IPS-NIHi7 (cell line): ENCODE results near the gene EPHB3.

Experiments used
- DNase-seq: peaks from one replicate; pipeline ENCODE4 v3.0.0; 2012; ENCODE audit warnings: mixed read lengths; ENCODE audit errors: extremely low spot score

The EPHB3 gene

DNA sequence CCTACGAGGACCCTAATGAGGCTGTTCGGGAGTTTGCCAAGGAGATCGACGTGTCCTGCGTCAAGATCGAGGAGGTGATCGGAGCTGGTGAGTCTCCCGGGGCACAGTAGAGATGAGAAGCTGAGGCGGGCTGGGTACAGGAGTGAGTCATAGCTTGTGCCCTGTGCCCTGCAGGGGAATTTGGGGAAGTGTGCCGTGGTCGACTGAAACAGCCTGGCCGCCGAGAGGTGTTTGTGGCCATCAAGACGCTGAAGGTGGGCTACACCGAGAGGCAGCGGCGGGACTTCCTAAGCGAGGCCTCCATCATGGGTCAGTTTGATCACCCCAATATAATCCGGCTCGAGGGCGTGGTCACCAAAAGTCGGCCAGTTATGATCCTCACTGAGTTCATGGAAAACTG lies 17.9 kb downstream of the EPHB3 start:
- DNase-seq: no peak

DNA sequence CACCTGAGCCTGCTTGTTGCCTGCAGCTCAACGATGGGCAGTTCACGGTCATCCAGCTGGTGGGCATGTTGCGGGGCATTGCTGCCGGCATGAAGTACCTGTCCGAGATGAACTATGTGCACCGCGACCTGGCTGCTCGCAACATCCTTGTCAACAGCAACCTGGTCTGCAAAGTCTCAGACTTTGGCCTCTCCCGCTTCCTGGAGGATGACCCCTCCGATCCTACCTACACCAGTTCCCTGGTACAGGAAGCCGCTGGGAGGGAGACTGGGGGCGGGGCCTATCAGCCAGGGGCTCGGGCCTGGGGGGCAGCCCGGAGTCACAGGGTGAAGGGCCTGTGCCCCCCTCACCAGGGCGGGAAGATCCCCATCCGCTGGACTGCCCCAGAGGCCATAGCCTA lies 18.8 kb downstream of the EPHB3 start:
- no peak for DNase-seq

DNA sequence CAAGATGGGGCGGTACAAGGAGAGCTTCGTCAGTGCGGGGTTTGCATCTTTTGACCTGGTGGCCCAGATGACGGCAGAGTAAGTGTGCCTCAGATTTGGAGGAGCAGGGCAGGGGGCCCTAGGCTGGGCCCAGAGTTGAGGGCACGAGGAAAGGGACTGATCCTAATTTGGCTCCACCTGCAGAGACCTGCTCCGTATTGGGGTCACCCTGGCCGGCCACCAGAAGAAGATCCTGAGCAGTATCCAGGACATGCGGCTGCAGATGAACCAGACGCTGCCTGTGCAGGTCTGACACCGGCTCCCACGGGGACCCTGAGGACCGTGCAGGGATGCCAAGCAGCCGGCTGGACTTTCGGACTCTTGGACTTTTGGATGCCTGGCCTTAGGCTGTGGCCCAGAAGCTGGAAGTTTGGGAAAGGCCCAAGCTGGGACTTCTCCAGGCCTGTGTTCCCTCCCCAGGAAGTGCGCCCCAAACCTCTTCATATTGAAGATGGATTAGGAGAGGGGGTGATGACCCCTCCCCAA lies 19.8 kb downstream of the EPHB3 start:
- DNase-seq: no peak

DNA sequence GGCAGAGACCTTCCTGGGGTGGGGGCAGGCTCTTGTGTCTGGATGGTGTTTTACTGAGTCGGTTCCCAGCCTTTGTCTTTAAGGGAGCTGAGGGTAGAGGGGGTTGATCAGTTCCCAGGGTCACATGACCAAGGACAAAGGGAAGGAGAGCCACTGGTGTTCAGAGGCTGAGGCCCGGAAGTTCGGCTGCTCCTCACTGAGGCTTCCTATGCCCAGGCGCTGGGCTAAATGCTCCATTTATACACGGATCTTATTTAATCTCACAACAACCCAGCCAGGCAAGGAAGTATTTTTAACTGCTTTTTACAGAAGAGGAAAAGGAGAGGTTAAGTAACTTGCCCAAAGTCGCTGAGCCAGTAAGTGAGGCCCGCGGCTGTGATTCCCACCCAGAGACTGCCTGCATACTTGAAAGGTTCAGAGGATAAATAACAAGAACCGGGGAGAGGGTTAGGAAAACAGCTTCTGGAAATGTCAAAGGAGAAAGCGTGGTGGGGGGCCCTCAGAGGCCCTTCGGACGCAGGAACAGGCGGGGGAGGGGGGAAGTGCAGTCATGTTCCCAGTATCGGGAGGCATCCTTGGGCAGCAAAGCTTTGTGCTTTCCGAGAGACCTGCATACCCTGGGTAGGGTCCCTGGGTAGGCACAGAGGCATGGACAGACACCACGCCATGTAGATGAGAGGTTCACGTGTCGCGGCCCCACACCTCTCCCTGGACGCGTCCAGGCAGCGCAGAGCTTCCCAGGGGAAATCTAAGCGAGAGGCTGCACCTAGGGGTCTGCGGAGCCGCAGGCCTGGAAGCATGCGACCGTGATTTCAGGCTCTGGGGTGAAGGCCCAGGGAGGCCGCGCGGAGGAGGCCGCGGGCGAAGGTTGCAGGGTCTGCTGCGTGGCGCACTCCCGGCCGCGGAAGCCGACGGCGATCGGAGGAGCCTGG lies 21.3 kb downstream of the EPHB3 start:
- peak; percentile 66 for DNase-seq

DNA sequence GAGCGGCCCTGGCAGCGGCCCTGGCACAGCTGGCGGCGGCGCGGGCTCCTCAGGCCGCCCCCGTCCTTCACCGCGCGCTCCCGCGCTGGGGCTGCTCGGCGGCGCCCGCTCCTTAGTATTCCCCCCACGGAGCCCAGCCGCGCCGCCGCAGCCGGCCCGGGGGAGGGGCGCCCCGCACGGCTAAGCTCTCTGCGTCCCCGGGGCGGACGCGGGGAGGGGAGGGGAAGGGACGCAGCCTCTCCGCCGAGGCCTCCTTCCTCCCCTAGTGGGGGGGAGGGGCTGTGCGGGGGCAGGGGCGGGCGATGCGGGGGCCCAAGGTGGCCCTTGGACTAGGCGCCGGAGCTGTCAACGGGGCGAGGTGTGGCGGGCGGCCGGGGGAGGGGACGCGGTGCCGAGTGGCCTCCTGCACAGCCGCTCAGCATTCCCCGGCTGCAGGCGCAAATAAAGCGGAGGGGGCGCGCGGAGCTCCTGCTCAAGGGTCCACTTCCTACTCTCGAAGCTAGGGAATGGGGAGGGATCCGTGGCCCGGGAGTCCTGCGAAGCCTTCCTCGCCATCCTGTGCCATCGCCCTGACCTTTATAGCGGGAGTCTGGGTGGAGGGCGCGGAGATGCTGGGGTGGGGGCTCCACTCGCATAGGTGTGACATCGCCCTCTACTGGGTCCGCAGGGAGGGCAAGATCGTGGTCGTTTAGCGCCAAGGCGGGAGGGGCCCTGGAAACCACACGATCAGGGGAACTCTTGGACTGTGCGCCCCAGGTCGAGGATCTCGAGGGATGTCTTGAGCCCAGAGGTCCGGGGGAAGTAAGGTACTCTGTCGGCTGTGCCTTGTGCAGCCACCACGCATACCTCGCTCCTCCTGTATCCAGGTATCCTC lies 22.2 kb downstream of the EPHB3 start:
- peak; percentile 39 for DNase-seq

DNA sequence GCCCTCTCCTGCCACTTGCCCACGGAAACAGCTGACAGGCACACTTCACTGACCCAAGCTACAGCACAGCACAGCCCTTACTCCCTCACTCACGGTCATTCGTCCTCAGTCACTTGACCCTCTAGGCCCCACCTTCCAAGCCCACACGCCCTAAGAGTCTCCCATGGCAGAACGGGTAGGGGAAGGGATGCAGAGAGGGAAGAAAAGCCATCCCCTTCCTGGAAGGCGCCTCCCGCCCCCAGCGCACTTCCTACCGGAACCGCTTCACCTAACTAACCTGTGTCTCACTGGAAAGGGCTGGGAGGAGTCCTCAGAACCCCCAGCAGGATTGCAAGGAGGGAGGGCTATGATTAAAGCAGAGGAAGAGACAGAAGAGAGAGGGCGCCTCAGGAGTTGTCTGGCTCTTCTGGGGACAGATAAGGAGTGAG lies 22.9 kb downstream of the EPHB3 start:
- peak; percentile 67 for DNase-seq

DNA sequence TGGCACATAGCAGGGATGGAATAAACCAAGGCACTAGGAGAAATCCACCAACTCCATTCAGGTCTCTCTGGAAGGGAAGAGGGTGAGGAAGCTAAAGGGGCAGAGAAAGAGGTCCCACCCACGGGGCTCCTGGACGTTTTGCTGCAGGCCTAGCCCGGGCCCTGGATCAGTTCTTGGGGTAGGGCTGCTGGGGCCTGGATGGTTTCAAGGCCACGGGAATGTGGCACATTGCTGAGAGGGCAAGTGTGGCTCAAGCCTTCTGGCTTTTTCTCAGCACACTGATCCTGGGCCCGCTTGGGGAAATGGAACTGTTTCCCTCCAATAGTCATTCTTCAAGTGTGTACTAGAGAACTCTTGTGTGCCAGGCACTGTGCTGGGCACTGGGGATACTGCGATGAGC lies 24.0 kb downstream of the EPHB3 start:
- no peak for DNase-seq

DNA sequence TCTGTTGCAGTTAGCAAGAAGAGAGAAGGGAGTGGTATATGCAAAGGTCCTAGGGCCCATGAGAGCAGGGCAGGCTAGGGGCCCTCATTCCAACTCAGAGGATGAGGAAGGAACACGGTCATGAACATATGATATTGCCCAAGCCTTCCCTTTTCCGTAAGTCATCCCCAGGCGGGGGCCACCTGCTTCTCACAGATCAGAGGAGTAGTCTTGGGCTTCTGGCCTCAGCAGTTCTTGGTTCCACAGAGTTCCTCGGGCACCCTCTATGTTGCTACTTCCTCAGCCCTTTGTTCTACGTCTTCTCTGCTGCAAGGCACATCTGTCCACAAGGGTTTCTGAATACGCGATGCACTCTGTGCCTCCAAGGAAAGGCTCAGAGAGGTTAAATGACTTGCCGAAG lies 25.3 kb downstream of the EPHB3 start:
- no peak for DNase-seq

DNA sequence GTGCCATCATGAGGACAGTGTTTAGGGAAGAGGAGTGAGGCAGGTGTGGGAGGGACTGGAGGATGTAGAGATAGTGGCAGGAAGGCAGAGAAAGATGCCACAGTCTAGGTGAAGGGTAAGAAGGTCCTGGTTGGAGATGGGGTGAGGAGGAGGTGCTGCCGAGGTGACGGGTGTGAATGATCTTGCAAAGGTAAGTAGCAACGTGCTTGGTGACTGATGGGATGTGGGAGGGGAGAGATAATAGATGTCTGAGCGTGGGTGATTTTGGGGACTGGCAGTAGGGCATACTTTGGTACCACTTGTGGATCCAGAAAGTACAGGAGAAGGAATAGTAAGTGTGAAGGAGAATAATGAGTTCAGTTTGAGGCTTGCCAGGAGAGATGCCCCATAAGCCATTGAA lies 27.2 kb downstream of the EPHB3 start:
- DNase-seq: no peak

DNA sequence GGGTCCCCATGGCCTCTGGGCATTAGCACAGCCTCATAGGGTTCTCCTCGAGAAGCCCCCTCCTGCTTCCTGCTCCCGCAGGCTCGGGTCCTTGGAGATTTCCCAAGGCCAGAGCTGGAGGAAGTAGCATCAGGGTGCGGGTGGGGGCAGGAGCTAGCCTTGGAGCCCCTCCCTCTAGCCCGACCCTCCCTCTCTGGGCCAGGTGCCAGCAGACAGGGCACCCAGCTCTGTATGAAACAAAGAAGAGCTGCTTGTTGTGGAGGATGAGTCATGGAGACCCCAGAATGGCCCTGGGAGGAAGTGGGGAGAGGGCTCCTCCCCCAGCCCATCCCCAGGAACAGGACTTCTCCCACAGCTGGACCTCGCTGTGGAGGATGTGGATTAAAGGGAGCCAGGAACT lies 29.2 kb downstream of the EPHB3 start:
- no peak for DNase-seq

DNA sequence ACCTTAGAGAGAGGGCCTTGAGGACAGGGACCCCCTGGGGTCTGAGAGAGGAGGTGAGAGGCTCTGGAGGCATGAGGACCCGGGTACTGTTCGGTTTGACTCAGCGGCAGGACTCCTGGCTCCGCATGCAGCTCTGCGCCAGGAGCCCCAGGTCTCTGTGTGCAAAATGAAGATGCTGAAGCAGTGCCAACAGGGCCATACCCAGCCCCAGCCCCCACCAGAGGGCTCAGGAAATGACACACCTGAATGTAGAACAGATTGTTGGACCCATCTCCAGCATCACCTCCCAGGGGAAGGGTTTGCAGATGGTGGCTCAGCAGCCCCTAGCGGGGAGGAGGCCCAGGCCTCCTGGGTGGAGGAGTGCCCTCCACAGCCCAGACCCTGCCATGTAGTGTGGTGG lies 30.2 kb downstream of the EPHB3 start:
- DNase-seq: no peak

DNA sequence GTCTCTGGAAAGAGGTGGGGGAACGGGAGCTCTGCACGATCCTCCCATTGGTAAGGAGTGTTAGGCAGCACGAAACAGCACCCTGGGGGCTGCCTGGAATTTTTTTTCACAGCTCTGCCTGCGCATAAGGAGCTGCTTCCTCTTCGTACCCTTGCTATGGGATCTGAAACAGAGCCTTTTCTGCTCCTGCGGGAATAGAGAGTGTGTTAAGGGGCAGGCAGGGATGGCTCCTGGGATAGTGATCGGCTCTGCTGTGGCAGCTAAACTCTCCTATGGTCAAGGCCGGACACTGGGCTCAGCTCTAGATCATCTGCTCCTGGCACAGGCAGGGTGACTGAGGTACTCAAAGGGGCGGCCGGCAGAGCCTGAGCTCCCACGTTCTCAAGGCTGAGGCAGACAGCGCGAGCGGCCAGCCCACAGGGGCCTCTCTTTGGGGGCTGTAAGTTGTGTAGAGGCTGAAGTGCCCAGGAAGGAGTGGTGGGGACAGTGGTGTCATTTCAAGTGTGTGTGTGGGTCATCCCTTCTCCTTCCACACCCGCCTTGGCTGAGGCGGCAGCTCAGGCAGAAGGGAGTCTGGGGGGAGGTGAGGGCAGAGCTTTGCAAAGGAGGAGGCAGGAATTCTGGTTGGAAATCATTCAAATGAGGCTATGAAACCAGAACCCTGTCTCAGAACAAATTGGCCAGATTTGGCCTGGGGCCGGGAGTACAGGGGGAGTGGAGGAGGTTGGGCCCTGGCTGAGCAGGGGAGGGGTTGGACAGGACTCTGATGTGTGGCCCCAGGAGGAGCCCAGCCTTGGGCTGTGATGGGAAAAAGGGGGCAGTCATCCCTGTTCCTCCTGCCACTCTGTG lies 31.0 kb downstream of the EPHB3 start:
- no peak for DNase-seq

DNA sequence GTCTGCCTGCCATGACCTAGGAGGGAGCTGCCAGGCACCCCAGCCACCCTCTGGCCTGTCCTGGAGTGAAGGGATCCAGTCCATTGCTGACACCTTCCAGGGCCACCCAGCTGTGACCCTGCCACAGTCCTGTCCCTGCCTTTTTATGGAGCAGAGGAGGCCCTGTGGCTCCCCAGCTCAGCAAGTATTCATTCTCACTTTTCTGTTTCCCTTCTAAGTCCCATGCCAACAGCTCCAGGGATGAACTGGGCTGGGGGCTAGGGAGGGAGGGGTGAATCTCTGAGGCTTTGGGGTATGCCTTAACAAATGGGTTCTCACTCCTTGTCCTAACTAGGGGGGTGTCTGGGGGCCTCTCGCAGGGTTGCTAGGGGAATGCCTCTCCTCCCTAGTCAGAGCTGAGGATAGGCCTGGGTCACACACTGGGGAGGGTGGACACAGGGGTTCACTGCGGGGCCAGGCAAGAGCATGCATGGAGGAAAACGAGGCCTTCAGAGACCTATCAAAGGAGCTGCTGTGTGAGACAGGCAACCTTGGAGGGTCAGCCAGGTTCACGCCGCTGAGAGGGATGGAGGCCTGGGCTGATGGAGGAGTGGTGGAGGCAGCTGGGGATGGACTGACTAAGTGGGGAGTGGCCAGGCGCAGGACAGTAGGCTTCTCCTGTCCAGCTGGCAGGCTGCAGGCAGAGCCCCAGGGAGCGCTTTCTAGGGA lies 31.8 kb downstream of the EPHB3 start:
- DNase-seq: no peak

DNA sequence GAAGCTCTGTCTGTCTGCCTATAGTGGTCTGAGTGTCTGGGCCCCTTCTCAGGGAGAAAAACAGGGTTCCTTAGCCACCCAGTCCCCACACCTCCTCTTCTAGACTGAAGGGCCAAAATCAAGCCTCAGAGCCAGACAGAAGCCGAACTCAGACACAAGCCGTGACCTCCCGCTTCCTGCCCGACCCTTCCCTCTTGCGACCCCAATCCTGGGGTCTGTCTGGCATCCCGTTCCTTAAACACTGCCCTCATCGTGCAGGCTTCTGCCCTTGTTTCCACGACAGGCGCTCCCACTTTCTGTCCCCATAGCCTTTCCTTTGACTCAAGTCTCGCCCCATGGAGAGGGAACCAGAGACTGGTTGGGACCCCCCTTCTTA lies 32.3 kb downstream of the EPHB3 start:
- no peak for DNase-seq

DNA sequence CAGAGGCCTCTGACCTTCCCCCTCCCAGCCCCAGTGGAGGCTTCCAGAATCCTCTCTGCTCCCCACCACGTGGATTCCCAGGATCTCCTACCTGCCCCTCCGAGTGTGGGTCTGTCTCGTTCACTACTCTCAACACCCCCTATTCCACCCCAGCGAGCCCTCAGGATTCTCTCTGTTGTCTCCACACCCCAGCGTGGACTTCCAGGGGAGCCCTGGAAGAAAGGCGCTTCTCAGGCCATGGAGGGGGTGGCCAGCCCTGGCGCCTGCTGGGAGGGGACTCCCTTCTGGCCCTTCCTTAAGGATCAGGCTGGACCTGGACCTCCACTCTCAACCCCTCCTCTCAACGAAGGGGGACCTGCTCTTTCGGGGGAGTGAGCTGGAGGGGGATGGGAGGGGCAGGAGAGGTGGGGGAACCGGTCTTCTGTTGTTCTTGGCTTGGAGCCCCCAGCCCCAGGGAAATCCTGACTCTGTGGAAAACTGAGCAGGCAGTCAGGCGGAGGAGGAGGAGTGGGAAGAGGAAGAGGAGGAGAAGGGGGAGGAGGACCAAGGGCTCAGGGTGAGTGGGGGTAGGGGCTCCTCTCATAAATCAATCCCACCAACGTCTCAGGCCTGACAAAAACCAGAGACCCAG lies 32.9 kb downstream of the EPHB3 start:
- DNase-seq: no peak

DNA sequence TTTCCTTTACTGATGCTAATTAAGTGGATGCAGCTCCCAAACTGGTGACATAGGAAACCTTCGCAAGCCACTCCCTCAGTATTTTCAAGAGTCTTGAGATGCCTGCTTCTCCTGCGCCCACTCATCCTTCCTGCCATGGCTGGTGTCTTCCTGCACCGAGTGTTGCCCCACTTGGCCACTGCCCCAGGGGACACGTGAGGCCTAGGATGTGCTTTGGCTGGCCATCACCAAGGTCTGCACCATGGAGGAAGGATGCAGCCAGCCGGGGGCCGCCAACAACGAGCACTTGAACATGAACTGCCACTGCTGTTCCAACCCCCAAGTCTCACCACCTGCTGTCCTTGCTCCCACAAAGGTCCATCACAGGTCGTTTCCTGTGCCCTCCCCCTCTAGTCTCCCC lies 34.1 kb downstream of the EPHB3 start:
- no peak for DNase-seq

DNA sequence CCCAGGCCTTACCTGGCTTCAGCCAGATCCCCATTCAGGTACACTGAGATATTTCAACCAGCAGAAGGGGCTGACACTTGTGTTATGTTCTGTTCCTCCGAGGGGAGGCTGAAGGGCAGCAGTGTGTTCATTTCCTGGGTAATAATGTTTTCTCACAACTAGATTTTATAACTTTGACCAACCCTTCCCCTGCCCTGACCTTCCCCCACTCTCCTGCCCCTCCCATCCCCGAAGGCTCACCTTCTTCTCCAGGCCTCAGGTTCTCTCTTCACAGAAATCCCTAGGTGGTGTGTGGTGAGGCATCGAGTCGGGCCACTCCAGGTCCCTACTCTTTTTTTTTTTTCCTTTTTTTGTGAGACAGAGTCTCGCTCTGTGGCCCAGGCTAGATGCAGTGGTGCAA lies 34.6 kb downstream of the EPHB3 start:
- DNase-seq: no peak

DNA sequence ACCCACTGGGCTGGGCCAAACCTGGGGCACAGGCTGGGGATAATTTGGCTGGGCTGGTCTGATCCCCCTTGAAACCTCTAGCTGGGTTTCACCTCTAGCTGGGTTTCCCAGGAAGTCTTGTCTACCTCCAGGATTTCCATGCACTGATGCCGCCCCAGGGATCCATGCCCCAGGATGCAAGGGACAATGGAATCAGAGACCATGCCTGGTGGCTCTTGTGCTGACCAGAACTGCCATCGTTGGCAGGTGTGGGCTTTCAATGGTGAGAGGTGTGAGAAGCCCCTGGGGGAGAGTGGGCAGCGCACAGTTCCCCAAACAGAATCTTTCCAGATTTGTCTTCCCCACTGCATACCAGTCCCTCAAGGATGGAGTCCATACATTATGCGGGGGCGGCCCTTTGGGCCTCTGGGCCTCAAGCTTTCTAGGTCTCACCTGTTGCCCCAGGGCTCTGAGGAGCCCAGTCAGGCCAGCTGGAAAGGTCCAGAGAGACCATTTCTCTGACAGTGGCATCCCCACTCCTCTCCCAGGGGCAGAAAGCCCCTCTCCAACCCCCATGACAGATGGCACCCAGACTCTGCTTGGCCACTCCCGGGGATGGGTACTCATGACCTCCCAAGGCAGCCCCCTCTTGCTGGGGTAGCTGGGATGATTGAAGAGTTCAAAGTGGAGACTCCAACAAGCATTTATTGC lies 35.4 kb downstream of the EPHB3 start:
- DNase-seq: no peak

DNA sequence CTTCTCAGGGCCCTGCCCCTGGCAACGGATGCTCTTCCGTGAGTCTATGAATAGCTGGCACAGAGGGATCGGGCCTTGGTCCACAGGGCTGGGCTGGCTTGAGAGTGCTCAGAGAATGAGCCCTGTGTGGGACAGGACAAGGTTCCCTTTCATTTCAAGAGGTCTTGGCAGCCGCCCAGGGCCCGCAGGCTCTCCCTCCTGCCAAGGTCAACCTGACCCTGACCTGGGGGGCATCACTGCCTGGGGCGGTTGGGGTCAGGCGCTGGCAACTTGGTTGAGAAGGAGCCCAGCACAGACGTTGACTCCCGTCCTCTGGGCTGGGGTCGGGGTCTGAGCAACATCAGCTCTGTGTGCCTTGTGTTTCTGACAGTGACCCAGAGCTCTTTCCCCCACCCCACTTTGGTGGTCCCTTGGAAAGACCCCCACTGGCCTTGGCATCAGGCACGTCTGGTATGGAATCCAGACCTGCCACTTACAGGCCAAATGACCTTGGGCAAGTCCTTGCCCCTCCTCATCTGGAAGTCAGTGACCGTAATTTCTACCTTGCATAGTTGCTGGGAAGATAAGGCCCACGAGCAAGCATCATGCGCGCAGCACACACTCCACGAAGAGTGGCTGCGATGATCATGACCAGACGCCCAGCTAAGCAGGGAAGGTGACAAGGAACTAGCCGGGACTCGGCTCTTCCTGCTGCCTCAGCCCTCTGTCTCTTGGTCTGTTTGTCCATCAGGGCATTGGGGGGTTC lies 36.4 kb downstream of the EPHB3 start:
- DNase-seq: no peak
